ENCODE results near the gene RPS6KL1. TPM values are rescaled to one million over a fixed set of nuclear protein-coding genes. Genes with fewer than 3 reads are reported as not detected.

The RPS6KL1 gene
- total and polyA plus RNA-seq, 2 experiments from 2014 or later, result 5.6 to 6.5 TPM

DNA sequence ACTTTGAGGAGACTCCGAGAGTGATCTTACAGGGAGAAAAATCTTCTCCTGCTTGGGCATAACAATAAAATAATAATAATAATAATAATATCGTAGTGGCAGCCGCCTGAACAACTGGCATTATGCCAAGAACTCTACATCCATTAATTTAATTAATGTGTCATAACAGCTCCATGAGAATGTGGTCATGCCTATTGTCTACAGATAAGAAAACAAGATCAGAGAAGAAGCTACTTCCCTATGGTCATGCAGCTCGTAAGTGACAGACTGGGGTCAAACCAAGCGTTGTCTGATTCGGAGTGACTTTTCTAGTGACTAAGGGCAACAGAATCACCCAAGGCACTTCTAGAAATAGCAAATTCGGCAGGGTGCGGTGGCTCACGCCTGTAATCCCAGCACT lies 58.9 kb downstream of the RPS6KL1 start:
- no peak overlapping the region for H2AFZ ChIP-seq
- no peak overlapping the region for H3K27ac ChIP-seq (ENCODE audit: low read depth)
- Mint-ChIP-seq H3K36me3 (ENCODE audit: low read depth) (no peaks in the 10 kb centered on the region), H3K27me3 (ENCODE audit: insufficient read depth, low read depth, poor library complexity) (peaks cover 1% of the 10 kb centered on the region), H3K4me1 (peaks cover 2% of the 10 kb centered on the region; the same call in 1 of the 3 replicates), H3K9me3 (no peaks in the 10 kb centered on the region), H3K27ac (no peak overlapping the region), H3K4me3 (no peak overlapping the region)
- no peaks in the 10 kb centered on the region for H3K36me3 ChIP-seq (ENCODE audit: insufficient read depth)
- H3K79me2 ChIP-seq (replicated peaks; ENCODE audit: insufficient read depth), result no peaks in the 10 kb centered on the region
- no peaks in the 10 kb centered on the region for H4K20me1 ChIP-seq (replicated peaks; ENCODE audit: insufficient read depth)
- no peaks in the 10 kb centered on the region for H3K9me2 ChIP-seq (ENCODE audit: insufficient read depth)
- TF ChIP-seq ZNF114 (CRISPR knock-in tag; IDR thresholded peaks at IDR 0.05) (no peak), ZNF331 (CRISPR knock-in tag; IDR thresholded peaks at IDR 0.05; ENCODE audit: low read depth) (no peak), EZH2phosphoT487 (IDR thresholded peaks at IDR 0.05; ENCODE audit: unreplicated experiment) (no peak), NANOG (IDR thresholded peaks at IDR 0.05; ENCODE audit: borderline replicate concordance) (no peak), JUNB (IDR thresholded peaks at IDR 0.05; ENCODE audit: unreplicated experiment) (no peak)
- TF ChIP-seq, protein P1, sequence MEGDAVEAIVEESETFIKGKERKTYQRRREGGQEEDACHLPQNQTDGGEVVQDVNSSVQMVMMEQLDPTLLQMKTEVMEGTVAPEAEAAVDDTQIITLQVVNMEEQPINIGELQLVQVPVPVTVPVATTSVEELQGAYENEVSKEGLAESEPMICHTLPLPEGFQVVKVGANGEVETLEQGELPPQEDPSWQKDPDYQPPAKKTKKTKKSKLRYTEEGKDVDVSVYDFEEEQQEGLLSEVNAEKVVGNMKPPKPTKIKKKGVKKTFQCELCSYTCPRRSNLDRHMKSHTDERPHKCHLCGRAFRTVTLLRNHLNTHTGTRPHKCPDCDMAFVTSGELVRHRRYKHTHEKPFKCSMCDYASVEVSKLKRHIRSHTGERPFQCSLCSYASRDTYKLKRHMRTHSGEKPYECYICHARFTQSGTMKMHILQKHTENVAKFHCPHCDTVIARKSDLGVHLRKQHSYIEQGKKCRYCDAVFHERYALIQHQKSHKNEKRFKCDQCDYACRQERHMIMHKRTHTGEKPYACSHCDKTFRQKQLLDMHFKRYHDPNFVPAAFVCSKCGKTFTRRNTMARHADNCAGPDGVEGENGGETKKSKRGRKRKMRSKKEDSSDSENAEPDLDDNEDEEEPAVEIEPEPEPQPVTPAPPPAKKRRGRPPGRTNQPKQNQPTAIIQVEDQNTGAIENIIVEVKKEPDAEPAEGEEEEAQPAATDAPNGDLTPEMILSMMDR (conservative IDR thresholded peaks at IDR 0.05; ENCODE audit: low read depth in 2 of 2), result no peak
- TF ChIP-seq, protein P2, sequence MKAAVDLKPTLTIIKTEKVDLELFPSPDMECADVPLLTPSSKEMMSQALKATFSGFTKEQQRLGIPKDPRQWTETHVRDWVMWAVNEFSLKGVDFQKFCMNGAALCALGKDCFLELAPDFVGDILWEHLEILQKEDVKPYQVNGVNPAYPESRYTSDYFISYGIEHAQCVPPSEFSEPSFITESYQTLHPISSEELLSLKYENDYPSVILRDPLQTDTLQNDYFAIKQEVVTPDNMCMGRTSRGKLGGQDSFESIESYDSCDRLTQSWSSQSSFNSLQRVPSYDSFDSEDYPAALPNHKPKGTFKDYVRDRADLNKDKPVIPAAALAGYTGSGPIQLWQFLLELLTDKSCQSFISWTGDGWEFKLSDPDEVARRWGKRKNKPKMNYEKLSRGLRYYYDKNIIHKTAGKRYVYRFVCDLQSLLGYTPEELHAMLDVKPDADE (IDR thresholded peaks at IDR 0.05), result no peak
- H3K4me1 ChIP-seq (ENCODE audit: insufficient read depth), result no peaks in the 10 kb centered on the region
- DNase-seq (ENCODE audit: low spot score) (no peak), ATAC-seq (no peak)
- H3K27me3 ChIP-seq (ENCODE audit: insufficient read depth), result no peaks in the 10 kb centered on the region
- H3K4me3 ChIP-seq, result no peak overlapping the region
- H3K4me2 ChIP-seq, result no peak overlapping the region
- H3F3A ChIP-seq (replicated peaks; ENCODE audit: low read depth), result no peaks in the 10 kb centered on the region

DNA sequence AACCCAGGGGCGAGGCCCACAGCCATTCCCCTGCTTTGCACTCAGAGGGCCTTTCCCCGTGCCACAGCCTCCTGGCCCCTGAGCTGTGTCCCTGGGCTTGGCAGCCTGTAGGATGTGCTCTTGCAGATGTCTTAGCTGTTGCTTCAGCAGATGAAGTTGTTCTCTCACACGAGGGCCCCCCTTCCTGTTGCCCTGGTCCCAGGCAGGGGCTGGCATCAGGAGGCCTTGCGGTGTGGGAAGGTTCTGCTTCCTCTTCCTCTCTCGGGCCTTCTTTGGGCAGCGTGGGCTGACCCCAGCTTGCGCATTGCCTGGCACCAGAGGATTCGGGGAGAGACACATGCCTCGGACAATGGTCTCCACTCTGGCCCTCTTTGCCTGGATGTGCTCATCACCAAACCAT lies 59.8 kb downstream of the RPS6KL1 start:
- H3K27me3 Mint-ChIP-seq (ENCODE audit: insufficient read depth, low read depth, poor library complexity), result peaks cover 1% of the 10 kb centered on the region
- no peaks in the 10 kb centered on the region for H4K20me1 ChIP-seq (replicated peaks; ENCODE audit: insufficient read depth)
- H3K27ac ChIP-seq (ENCODE audit: low read depth), result no peak overlapping the region
- H3K4me3 Mint-ChIP-seq, result no peak overlapping the region
- no peak overlapping the region for H3K27ac Mint-ChIP-seq
- H3K4me3 ChIP-seq, result no peak overlapping the region
- no peaks in the 10 kb centered on the region for H3K36me3 Mint-ChIP-seq (ENCODE audit: low read depth)
- H3K4me1 Mint-ChIP-seq, result peaks cover 2% of the 10 kb centered on the region; the same call in 1 of the 3 replicates
- no peaks in the 10 kb centered on the region for H3K9me3 Mint-ChIP-seq
- ATAC-seq, result no peak
- no peaks in the 10 kb centered on the region for H3K27me3 ChIP-seq (ENCODE audit: insufficient read depth)
- no peaks in the 10 kb centered on the region for H3K4me1 ChIP-seq (ENCODE audit: insufficient read depth)
- no peak for DNase-seq (ENCODE audit: low spot score)
- no peaks in the 10 kb centered on the region for H3K9me2 ChIP-seq (ENCODE audit: insufficient read depth)
- H3K4me2 ChIP-seq, result no peak overlapping the region
- H3F3A ChIP-seq (replicated peaks; ENCODE audit: low read depth), result no peaks in the 10 kb centered on the region
- H3K36me3 ChIP-seq (ENCODE audit: insufficient read depth), result no peaks in the 10 kb centered on the region
- H3K79me2 ChIP-seq (replicated peaks; ENCODE audit: insufficient read depth), result no peaks in the 10 kb centered on the region
- no peak overlapping the region for H2AFZ ChIP-seq
- no peak for TF ChIP-seq NANOG (IDR thresholded peaks at IDR 0.05; ENCODE audit: borderline replicate concordance)
- TF ChIP-seq CREB1 (CRISPR knock-in tag; IDR thresholded peaks at IDR 0.05; ENCODE audit: low read depth), result no peak
- TF ChIP-seq, protein P2 (IDR thresholded peaks at IDR 0.05), result no peak
- no peak for TF ChIP-seq STAT1 (IDR thresholded peaks at IDR 0.05; ENCODE audit: unreplicated experiment)
- no peak for TF ChIP-seq EZH2 (IDR thresholded peaks at IDR 0.05; ENCODE audit: low read depth, unreplicated experiment)
- TF ChIP-seq, protein P3, sequence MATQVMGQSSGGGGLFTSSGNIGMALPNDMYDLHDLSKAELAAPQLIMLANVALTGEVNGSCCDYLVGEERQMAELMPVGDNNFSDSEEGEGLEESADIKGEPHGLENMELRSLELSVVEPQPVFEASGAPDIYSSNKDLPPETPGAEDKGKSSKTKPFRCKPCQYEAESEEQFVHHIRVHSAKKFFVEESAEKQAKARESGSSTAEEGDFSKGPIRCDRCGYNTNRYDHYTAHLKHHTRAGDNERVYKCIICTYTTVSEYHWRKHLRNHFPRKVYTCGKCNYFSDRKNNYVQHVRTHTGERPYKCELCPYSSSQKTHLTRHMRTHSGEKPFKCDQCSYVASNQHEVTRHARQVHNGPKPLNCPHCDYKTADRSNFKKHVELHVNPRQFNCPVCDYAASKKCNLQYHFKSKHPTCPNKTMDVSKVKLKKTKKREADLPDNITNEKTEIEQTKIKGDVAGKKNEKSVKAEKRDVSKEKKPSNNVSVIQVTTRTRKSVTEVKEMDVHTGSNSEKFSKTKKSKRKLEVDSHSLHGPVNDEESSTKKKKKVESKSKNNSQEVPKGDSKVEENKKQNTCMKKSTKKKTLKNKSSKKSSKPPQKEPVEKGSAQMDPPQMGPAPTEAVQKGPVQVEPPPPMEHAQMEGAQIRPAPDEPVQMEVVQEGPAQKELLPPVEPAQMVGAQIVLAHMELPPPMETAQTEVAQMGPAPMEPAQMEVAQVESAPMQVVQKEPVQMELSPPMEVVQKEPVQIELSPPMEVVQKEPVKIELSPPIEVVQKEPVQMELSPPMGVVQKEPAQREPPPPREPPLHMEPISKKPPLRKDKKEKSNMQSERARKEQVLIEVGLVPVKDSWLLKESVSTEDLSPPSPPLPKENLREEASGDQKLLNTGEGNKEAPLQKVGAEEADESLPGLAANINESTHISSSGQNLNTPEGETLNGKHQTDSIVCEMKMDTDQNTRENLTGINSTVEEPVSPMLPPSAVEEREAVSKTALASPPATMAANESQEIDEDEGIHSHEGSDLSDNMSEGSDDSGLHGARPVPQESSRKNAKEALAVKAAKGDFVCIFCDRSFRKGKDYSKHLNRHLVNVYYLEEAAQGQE (IDR thresholded peaks at IDR 0.05; ENCODE audit: unreplicated experiment), result no peak
